SK-N-SH treated with all-trans-retinoic acid at 6 μM for 48 hours (cell line): ENCODE results near the gene ACTL9.

Experiments
- ATAC-seq: fragments of 200-7000 bp; cut with Tn5 transposase; 3 replicates; pipeline ENCODE4 v1.9.1; 2020; ENCODE audit warnings: mild to moderate bottlenecking, moderate library complexity
- ARNTL ChIP-seq: fragments of 450-650 bp; formaldehyde crosslinking; IDR thresholded peaks from 2 replicates; pipeline ENCODE4 v1.5.0; 2020; ENCODE audit warnings: low read depth, mild to moderate bottlenecking, moderate library complexity, borderline replicate concordance
- CSDC2 ChIP-seq: fragments of 250-450 bp; sonication (Bioruptor Pico); IDR thresholded peaks from 2 replicates; pipeline ENCODE4 v1.5.0; 2020; ENCODE audit warnings: mild to moderate bottlenecking, moderate library complexity
- ESRRG ChIP-seq: fragments of 250-450 bp; sonication (Bioruptor Pico); IDR thresholded peaks from 2 replicates; pipeline ENCODE4 v1.6.1; 2021; ENCODE audit warnings: mild to moderate bottlenecking
- GLIS3 ChIP-seq: fragments of 250-450 bp; sonication (Bioruptor Pico); IDR thresholded peaks from 2 replicates; pipeline ENCODE4 v1.5.0; 2020; ENCODE audit warnings: mild to moderate bottlenecking, moderate library complexity
- ISL1 ChIP-seq: fragments of 250-450 bp; sonication (Bioruptor Pico); IDR thresholded peaks from 2 replicates; pipeline ENCODE4 v2.1.2; 2022; ENCODE audit warnings: mild to moderate bottlenecking, moderate library complexity
- OSR1 ChIP-seq: fragments of 250-450 bp; sonication (Bioruptor Pico); IDR thresholded peaks from 2 replicates; pipeline ENCODE4 v1.8.0; 2022; ENCODE audit warnings: moderate library complexity, mild to moderate bottlenecking, inconsistent platforms
- PPARA ChIP-seq: fragments of 250-450 bp; sonication (Bioruptor Pico); IDR thresholded peaks from 2 replicates; pipeline ENCODE4 v1.5.0; 2020; ENCODE audit warnings: mild to moderate bottlenecking, borderline replicate concordance
- SNAI2 ChIP-seq: fragments of 250-450 bp; sonication (Bioruptor Pico); IDR thresholded peaks from 2 replicates; pipeline ENCODE4 v1.5.0; 2020; ENCODE audit warnings: mild to moderate bottlenecking, moderate library complexity
- TCF4 ChIP-seq: fragments of 250-450 bp; sonication (Bioruptor Pico); IDR thresholded peaks from 2 replicates; pipeline ENCODE4 v1.8.0; 2021; ENCODE audit warnings: mild to moderate bottlenecking, moderate library complexity, borderline replicate concordance
- TOX ChIP-seq: fragments of 250-450 bp; sonication (Bioruptor Pico); IDR thresholded peaks from 2 replicates; pipeline ENCODE4 v1.8.0; 2021; ENCODE audit warnings: mild to moderate bottlenecking, moderate library complexity, borderline replicate concordance
- ZFP3 ChIP-seq: fragments of 250-450 bp; sonication (Bioruptor Pico); IDR thresholded peaks from 2 replicates; pipeline ENCODE4 v1.5.0; 2020; ENCODE audit warnings: mild to moderate bottlenecking, moderate library complexity
- ZFP30 ChIP-seq: fragments of 450-650 bp; formaldehyde crosslinking; IDR thresholded peaks from 2 replicates; pipeline ENCODE4 v1.5.0; 2022; ENCODE audit warnings: mild to moderate bottlenecking, moderate library complexity
- ZNF565 ChIP-seq: fragments of 450-650 bp; formaldehyde crosslinking; conservative IDR thresholded peaks from 2 replicates; pipeline ENCODE4 v1.5.0; 2020; ENCODE audit warnings: low read depth, mild to moderate bottlenecking, moderate library complexity
- ZNF70 ChIP-seq: fragments of 450-650 bp; formaldehyde crosslinking; IDR thresholded peaks from 2 replicates; pipeline ENCODE4 v1.5.0; 2020; ENCODE audit warnings: mild to moderate bottlenecking, moderate library complexity
- TF ChIP-seq, protein P1 (sequence below): fragments of 250-450 bp; sonication (Bioruptor Pico); IDR thresholded peaks from 2 replicates; pipeline ENCODE4 v1.5.0; 2020; ENCODE audit warnings: mild to moderate bottlenecking, moderate library complexity
- TF ChIP-seq, protein P2 (sequence below): fragments of 250-450 bp; sonication (Bioruptor Pico); IDR thresholded peaks from 2 replicates; pipeline ENCODE4 v1.8.0; 2021; ENCODE audit warnings: low read depth, mild to moderate bottlenecking, moderate library complexity, borderline replicate concordance
- TF ChIP-seq, protein P3 (sequence below): fragments of 250-450 bp; sonication (Bioruptor Pico); IDR thresholded peaks from 2 replicates; pipeline ENCODE4 v1.5.1; 2020; ENCODE audit warnings: low read depth, mild to moderate bottlenecking, moderate library complexity
- TF ChIP-seq, protein P4 (sequence below): fragments of 250-450 bp; sonication (Bioruptor Pico); IDR thresholded peaks from 2 replicates; pipeline ENCODE4 v1.5.1; 2021; ENCODE audit warnings: mild to moderate bottlenecking, moderate library complexity
- TF ChIP-seq, protein P5 (sequence below): fragments of 250-450 bp; sonication (Bioruptor Pico); IDR thresholded peaks from 2 replicates; pipeline ENCODE4 v1.8.0; 2020; ENCODE audit warnings: mild to moderate bottlenecking, moderate library complexity, borderline replicate concordance

Gene ACTL9

DNA sequence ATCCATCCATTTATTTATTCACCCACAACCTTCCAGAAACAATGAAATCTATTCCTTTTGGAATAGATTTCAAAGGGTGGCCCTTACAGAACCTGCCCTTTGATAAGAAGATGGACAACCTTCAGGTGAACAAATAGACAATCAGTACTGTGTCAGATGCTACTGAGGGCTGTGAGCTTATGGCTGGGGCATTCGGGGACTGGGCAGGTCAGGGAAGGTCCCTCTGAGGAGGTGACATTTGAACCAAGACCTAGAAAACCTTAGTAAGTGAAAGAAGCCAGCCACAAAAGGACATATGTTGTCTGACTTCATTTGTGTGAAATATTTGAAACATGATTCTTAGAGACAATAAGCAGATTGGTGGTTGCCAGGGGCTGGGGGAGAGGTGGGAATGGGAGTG, 15.7 kb downstream of the ACTL9 start (continued):
- TF ChIP-seq, protein P1, sequence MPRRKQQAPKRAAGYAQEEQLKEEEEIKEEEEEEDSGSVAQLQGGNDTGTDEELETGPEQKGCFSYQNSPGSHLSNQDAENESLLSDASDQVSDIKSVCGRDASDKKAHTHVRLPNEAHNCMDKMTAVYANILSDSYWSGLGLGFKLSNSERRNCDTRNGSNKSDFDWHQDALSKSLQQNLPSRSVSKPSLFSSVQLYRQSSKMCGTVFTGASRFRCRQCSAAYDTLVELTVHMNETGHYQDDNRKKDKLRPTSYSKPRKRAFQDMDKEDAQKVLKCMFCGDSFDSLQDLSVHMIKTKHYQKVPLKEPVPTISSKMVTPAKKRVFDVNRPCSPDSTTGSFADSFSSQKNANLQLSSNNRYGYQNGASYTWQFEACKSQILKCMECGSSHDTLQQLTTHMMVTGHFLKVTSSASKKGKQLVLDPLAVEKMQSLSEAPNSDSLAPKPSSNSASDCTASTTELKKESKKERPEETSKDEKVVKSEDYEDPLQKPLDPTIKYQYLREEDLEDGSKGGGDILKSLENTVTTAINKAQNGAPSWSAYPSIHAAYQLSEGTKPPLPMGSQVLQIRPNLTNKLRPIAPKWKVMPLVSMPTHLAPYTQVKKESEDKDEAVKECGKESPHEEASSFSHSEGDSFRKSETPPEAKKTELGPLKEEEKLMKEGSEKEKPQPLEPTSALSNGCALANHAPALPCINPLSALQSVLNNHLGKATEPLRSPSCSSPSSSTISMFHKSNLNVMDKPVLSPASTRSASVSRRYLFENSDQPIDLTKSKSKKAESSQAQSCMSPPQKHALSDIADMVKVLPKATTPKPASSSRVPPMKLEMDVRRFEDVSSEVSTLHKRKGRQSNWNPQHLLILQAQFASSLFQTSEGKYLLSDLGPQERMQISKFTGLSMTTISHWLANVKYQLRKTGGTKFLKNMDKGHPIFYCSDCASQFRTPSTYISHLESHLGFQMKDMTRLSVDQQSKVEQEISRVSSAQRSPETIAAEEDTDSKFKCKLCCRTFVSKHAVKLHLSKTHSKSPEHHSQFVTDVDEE (CRISPR knock-in tag): no peak
- TF ChIP-seq, protein P2, sequence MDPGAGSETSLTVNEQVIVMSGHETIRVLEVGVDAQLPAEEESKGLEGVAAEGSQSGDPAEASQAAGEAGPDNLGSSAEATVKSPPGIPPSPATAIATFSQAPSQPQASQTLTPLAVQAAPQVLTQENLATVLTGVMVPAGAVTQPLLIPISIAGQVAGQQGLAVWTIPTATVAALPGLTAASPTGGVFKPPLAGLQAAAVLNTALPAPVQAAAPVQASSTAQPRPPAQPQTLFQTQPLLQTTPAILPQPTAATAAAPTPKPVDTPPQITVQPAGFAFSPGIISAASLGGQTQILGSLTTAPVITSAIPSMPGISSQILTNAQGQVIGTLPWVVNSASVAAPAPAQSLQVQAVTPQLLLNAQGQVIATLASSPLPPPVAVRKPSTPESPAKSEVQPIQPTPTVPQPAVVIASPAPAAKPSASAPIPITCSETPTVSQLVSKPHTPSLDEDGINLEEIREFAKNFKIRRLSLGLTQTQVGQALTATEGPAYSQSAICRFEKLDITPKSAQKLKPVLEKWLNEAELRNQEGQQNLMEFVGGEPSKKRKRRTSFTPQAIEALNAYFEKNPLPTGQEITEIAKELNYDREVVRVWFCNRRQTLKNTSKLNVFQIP: no peak

DNA sequence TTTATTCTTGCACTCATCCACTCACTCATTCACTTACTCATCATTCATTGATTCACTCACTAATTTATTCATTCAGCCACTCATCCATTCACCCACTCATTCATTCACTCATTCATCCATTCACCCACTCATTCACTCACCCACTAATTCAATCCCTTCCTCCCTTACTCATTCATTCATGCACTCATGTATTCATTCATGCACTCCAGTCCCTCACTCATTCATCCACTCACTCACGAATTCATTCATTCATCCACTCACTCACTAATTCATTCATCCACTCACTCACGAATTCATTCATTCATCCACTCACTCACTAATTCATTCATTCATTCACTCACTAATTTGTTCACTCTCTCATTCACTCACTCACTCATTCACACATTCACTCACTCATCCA, 16.1 kb downstream of the ACTL9 start:
- no peak for ATAC-seq
- TF ChIP-seq, protein P3, sequence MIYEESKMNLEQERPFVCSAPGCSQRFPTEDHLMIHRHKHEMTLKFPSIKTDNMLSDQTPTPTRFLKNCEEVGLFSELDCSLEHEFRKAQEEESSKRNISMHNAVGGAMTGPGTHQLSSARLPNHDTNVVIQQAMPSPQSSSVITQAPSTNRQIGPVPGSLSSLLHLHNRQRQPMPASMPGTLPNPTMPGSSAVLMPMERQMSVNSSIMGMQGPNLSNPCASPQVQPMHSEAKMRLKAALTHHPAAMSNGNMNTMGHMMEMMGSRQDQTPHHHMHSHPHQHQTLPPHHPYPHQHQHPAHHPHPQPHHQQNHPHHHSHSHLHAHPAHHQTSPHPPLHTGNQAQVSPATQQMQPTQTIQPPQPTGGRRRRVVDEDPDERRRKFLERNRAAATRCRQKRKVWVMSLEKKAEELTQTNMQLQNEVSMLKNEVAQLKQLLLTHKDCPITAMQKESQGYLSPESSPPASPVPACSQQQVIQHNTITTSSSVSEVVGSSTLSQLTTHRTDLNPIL (CRISPR knock-in tag): no peak
- TF ChIP-seq ISL1 (CRISPR knock-in tag): no peak
- TF ChIP-seq ZNF70 (CRISPR knock-in tag): no peak
- TF ChIP-seq TOX (CRISPR knock-in tag): no peak
- TF ChIP-seq PPARA (CRISPR knock-in tag): no peak
- no peak for TF ChIP-seq ZFP30 (CRISPR knock-in tag)
- no peak for TF ChIP-seq GLIS3 (CRISPR knock-in tag)
- TF ChIP-seq, protein P4, sequence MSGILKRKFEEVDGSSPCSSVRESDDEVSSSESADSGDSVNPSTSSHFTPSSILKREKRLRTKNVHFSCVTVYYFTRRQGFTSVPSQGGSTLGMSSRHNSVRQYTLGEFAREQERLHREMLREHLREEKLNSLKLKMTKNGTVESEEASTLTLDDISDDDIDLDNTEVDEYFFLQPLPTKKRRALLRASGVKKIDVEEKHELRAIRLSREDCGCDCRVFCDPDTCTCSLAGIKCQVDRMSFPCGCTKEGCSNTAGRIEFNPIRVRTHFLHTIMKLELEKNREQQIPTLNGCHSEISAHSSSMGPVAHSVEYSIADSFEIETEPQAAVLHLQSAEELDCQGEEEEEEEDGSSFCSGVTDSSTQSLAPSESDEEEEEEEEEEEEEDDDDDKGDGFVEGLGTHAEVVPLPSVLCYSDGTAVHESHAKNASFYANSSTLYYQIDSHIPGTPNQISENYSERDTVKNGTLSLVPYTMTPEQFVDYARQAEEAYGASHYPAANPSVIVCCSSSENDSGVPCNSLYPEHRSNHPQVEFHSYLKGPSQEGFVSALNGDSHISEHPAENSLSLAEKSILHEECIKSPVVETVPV: no peak
- no peak for TF ChIP-seq SNAI2 (CRISPR knock-in tag)
- no peak for TF ChIP-seq OSR1 (CRISPR knock-in tag)
- TF ChIP-seq, protein P1 (CRISPR knock-in tag): no peak
- TF ChIP-seq ARNTL (CRISPR knock-in tag): no peak
- no peak for TF ChIP-seq ZNF565 (CRISPR knock-in tag)
- no peak for TF ChIP-seq TCF4
- TF ChIP-seq, protein P5, sequence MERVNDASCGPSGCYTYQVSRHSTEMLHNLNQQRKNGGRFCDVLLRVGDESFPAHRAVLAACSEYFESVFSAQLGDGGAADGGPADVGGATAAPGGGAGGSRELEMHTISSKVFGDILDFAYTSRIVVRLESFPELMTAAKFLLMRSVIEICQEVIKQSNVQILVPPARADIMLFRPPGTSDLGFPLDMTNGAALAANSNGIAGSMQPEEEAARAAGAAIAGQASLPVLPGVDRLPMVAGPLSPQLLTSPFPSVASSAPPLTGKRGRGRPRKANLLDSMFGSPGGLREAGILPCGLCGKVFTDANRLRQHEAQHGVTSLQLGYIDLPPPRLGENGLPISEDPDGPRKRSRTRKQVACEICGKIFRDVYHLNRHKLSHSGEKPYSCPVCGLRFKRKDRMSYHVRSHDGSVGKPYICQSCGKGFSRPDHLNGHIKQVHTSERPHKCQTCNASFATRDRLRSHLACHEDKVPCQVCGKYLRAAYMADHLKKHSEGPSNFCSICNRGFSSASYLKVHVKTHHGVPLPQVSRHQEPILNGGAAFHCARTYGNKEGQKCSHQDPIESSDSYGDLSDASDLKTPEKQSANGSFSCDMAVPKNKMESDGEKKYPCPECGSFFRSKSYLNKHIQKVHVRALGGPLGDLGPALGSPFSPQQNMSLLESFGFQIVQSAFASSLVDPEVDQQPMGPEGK (CRISPR knock-in tag): no peak
- TF ChIP-seq, all 23 proteins: peak for 0

DNA sequence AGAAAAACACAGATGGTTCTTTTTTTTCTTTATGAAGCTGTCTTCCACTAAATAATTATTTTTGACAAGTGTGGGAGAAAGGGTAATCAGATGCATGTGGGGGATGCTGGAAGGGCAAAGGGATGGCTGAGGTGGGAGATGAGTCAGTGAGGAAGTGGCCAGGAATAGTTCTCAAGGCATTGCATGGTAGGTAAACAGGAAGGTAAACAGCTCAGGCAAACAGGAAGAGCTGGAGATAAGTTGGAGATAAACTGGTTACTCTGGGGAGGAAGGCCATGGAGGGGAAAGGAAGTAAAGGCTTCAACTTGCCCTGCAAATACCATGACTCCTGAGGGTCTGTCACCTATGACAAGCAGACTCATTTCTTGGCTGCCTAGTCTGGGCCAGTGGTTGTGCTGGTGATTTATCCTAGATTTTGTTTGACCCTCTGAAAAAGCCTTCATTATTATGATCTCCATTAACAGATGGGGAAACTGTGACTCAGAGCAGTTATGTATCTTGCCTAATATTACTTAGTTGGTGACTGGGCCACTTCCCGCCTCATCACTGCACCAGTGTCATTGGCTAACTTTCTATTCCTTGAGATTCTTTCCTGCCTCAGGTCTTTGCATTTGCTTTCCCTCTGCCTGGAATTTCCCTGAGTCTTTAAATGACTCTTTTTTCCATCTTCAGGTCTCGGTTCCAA, 17.1 kb downstream of the ACTL9 start:
- ATAC-seq: no peak
- TF ChIP-seq SNAI2 (CRISPR knock-in tag): no peak
- no peak for TF ChIP-seq PPARA (CRISPR knock-in tag)
- no peak for TF ChIP-seq CSDC2
- TF ChIP-seq ESRRG (CRISPR knock-in tag): no peak
- no peak for TF ChIP-seq GLIS3 (CRISPR knock-in tag)
- TF ChIP-seq, protein P5 (CRISPR knock-in tag): no peak
- TF ChIP-seq ISL1 (CRISPR knock-in tag): no peak
- no peak for TF ChIP-seq ZNF565 (CRISPR knock-in tag)
- TF ChIP-seq, protein P1 (CRISPR knock-in tag): no peak
- TF ChIP-seq ZFP3 (CRISPR knock-in tag): no peak
- TF ChIP-seq TCF4: no peak
